NT2/D1 (cell line): Measurements from ENCODE around the gene MGAM2.

ENCODE experiments used
- SUZ12 ChIP-seq: IDR thresholded peaks from 2 replicates; pipeline ENCODE4 v1.6.1; 2011; ENCODE audit not compliant: insufficient read length, insufficient read depth; ENCODE audit errors: extremely low read depth
- YY1 ChIP-seq: IDR thresholded peaks from 2 replicates; pipeline ENCODE4 v1.6.1; 2011; ENCODE audit not compliant: insufficient read length, insufficient read depth
- ZNF274 ChIP-seq: IDR thresholded peaks from 2 replicates; pipeline ENCODE4 v1.6.1; 2011; ENCODE audit warnings: mild to moderate bottlenecking, low read depth, low read length

DNA sequence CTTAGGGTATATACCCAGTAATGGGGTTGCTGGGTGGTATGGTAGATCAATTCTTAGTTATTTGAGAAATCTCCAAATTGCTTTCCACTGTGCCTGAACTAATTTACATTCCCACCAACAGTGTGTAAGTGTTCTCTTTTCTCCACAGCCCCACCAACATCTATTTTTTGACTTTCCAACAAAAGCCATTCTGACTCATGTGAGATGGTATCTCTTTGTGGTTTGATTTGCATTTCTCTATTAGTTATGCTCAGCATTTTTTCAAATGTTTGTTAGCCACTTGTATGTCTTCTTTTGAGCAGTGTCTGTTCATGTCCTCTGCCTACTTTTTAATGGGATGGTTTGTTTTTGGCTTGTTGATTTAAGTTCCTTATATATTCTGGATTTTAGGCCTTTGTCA lies 66.4 kb downstream of the MGAM2 start:
- no peak for TF ChIP-seq ZNF274
- TF ChIP-seq YY1, result no peak
- no peak for TF ChIP-seq SUZ12
